ENCODE results near the gene P2RY13.
A peak's percentile ranks its signal among the peaks of the same experiment; 100 is the strongest.

P2RY13 gene

DNA sequence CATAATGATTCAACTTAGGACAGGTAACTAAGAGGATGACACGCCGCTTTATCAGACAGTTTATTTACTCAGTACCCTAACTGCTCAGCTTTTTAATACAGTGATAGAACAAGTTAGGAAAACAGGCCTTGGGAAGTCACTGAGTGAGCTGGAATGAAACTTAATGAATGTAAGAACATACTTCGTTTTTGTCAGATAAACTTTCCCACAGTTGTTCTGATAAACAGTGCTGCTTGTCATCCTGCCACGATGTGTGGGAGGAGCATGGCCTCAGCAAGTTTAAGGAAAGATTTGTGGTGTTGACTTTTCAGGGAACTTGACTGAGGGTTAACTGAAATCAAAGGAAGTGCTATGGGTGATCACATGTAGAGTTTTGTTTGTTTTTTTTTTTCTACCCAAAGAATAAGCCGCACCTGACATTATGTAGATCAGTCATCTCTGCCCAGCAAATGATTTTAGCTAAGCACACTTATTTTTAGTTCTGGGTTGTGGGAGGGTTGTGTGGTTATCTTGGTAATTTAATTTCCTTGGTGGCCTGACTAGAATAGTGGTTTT lies 45.4 kb downstream of the P2RY13 start:
- no peaks in the 10 kb centered on the region for H3K4me1 ChIP-seq (ENCODE audit: control insufficient read depth, insufficient read depth, low read depth, low read length)
- H4K8ac ChIP-seq (ENCODE audit: low read length) = no peak overlapping the region
- no peak overlapping the region for H3K4me3 ChIP-seq (ENCODE audit: insufficient read depth in 1 of 2, low read depth in 1 of 2, low read length in 2 of 2)
- no peak overlapping the region for H3K18ac ChIP-seq (ENCODE audit: low read depth in 1 of 2, low read length in 2 of 2)
- no peak overlapping the region for H4K91ac ChIP-seq (ENCODE audit: low read length)
- no peak overlapping the region for H2AK5ac ChIP-seq (ENCODE audit: low read length, severe bottlenecking)
- H3K36me3 ChIP-seq (ENCODE audit: control insufficient read depth in 1 of 2, insufficient read depth in 2 of 2, low read depth in 1 of 2, low read length in 2 of 2) = no peaks in the 10 kb centered on the region
- no peak overlapping the region for H3K27ac ChIP-seq (ENCODE audit: low read length, poor library complexity, severe bottlenecking)
- H3K79me1 ChIP-seq (replicated peaks; ENCODE audit: low read length, poor library complexity, severe bottlenecking) = no peaks in the 10 kb centered on the region
- no peak overlapping the region for H2BK12ac ChIP-seq (ENCODE audit: low read length in 2 of 2)
- no peaks in the 10 kb centered on the region for H3K9me3 ChIP-seq (ENCODE audit: control insufficient read depth, low read length)
- H3K27me3 ChIP-seq (ENCODE audit: control insufficient read depth in 1 of 2, insufficient read depth in 1 of 2, low read length in 2 of 2) = no peaks in the 10 kb centered on the region
- DNase-seq = peak; percentile 82
- WGBS = 0% methylated on average over 2 of the region's 5 CpGs
- H3K4ac ChIP-seq (ENCODE audit: low read depth in 1 of 2, low read length in 2 of 2) = no peak overlapping the region
- H2BK5ac ChIP-seq (ENCODE audit: low read depth, low read length, poor library complexity, severe bottlenecking) = no peak overlapping the region
- no peak overlapping the region for H2BK15ac ChIP-seq (ENCODE audit: low read depth, poor library complexity, severe bottlenecking)
- no peak overlapping the region for H2BK120ac ChIP-seq (ENCODE audit: low read depth, low read length)
- H3K4me2 ChIP-seq (ENCODE audit: low read length, poor library complexity, severe bottlenecking) = no peak overlapping the region
- H2AFZ ChIP-seq (ENCODE audit: low read depth, low read length) = no peak overlapping the region
- no peak overlapping the region for H3K14ac ChIP-seq (ENCODE audit: low read length in 2 of 2)
- no peak overlapping the region for H3K23ac ChIP-seq (ENCODE audit: low read length in 2 of 2)
- peak overlapping the region; percentile 20 for H3K9ac ChIP-seq (ENCODE audit: low read length)

DNA sequence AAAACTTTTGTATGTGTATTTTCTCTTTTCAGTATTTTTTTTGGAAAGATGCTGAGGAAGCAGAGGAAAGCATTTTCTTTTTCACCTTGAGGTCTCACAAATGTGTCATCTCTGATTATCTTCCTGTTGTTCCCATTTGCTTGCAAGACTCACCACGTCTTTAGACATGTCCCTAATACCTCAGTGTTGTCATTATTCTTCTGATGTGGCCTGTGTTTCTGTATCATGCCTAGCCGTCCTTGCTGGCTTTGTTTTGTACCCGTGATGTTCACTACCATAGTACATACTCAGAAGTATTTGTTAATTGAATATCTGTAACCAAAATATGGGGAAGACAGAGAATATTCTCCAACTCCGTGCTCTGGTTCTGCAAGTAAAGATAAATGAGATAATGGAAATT lies 46.0 kb downstream of the P2RY13 start:
- peak overlapping the region in 1 of 2 experiments; percentile 79 for H3K4ac ChIP-seq (ENCODE audit: low read depth in 1 of 2, low read length in 2 of 2)
- no peak overlapping the region for H3K9ac ChIP-seq (ENCODE audit: low read length)
- H3K18ac ChIP-seq (ENCODE audit: low read depth in 1 of 2, low read length in 2 of 2) = no peak overlapping the region
- H2AK5ac ChIP-seq (ENCODE audit: low read length, severe bottlenecking) = no peak overlapping the region
- H2BK120ac ChIP-seq (ENCODE audit: low read depth, low read length) = no peak overlapping the region
- H2AFZ ChIP-seq (ENCODE audit: low read depth, low read length) = no peak overlapping the region
- peaks cover 0 to 5% of the 10 kb centered on the region in 2 experiments for H3K27me3 ChIP-seq (ENCODE audit: control insufficient read depth in 1 of 2, insufficient read depth in 1 of 2, low read length in 2 of 2)
- H4K91ac ChIP-seq (ENCODE audit: low read length) = no peak overlapping the region
- H2BK5ac ChIP-seq (ENCODE audit: low read depth, low read length, poor library complexity, severe bottlenecking) = no peak overlapping the region
- H3K14ac ChIP-seq (ENCODE audit: low read length in 2 of 2) = no peak overlapping the region
- H3K4me2 ChIP-seq (ENCODE audit: low read length, poor library complexity, severe bottlenecking) = no peak overlapping the region
- H3K23ac ChIP-seq (ENCODE audit: low read length in 2 of 2) = no peak overlapping the region
- no peak overlapping the region for H3K4me3 ChIP-seq (ENCODE audit: insufficient read depth in 1 of 2, low read depth in 1 of 2, low read length in 2 of 2)
- 55% methylated on average over 1 of the region's 4 CpGs for WGBS
- H3K4me1 ChIP-seq (ENCODE audit: control insufficient read depth, insufficient read depth, low read depth, low read length) = no peaks in the 10 kb centered on the region
- no peaks in the 10 kb centered on the region for H3K9me3 ChIP-seq (ENCODE audit: control insufficient read depth, low read length)
- H4K8ac ChIP-seq (ENCODE audit: low read length) = no peak overlapping the region
- H2BK12ac ChIP-seq (ENCODE audit: low read length in 2 of 2) = no peak overlapping the region
- H3K79me1 ChIP-seq (replicated peaks; ENCODE audit: low read length, poor library complexity, severe bottlenecking) = no peaks in the 10 kb centered on the region
- DNase-seq = peak; percentile 30
- no peaks in the 10 kb centered on the region for H3K36me3 ChIP-seq (ENCODE audit: control insufficient read depth in 1 of 2, insufficient read depth in 2 of 2, low read depth in 1 of 2, low read length in 2 of 2)
- no peak overlapping the region for H3K27ac ChIP-seq (ENCODE audit: low read length, poor library complexity, severe bottlenecking)
- no peak overlapping the region for H2BK15ac ChIP-seq (ENCODE audit: low read depth, poor library complexity, severe bottlenecking)

DNA sequence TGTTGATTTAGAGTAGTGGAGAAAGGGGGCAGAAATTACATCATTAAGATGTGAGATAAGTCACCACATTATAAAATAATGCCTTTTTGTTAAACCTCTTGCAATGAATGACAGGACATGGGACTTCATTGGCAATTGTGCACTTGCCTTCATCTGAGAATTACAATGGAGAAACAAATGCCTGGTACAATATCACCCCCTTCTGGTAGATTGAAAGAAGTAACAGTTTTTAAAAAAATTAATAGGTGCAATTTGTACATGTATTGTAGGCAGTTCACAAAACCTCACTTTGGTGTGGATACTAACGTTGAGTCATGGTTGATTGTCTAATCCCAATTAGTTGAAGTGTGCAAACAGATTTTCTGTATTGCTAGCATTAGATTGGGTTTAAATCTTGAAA lies 46.4 kb downstream of the P2RY13 start:
- no peaks in the 10 kb centered on the region for H3K36me3 ChIP-seq (ENCODE audit: control insufficient read depth in 1 of 2, insufficient read depth in 2 of 2, low read depth in 1 of 2, low read length in 2 of 2)
- no peak overlapping the region for H3K18ac ChIP-seq (ENCODE audit: low read depth in 1 of 2, low read length in 2 of 2)
- H2BK15ac ChIP-seq (ENCODE audit: low read depth, poor library complexity, severe bottlenecking) = no peak overlapping the region
- no peak overlapping the region for H2BK12ac ChIP-seq (ENCODE audit: low read length in 2 of 2)
- no peak overlapping the region for H4K8ac ChIP-seq (ENCODE audit: low read length)
- 0% methylated on average over 1 of the region's 1 CpG for WGBS
- no peak overlapping the region for H3K4ac ChIP-seq (ENCODE audit: low read depth in 1 of 2, low read length in 2 of 2)
- no peak overlapping the region for H3K4me3 ChIP-seq (ENCODE audit: insufficient read depth in 1 of 2, low read depth in 1 of 2, low read length in 2 of 2)
- no peaks in the 10 kb centered on the region for H3K79me1 ChIP-seq (replicated peaks; ENCODE audit: low read length, poor library complexity, severe bottlenecking)
- H3K23ac ChIP-seq (ENCODE audit: low read length in 2 of 2) = no peak overlapping the region
- H3K27me3 ChIP-seq (ENCODE audit: control insufficient read depth in 1 of 2, insufficient read depth in 1 of 2, low read length in 2 of 2) = peaks cover 0 to 6% of the 10 kb centered on the region in 2 experiments
- DNase-seq = peak; percentile 77
- H2BK120ac ChIP-seq (ENCODE audit: low read depth, low read length) = no peak overlapping the region
- no peak overlapping the region for H3K9ac ChIP-seq (ENCODE audit: low read length)
- no peak overlapping the region for H2BK5ac ChIP-seq (ENCODE audit: low read depth, low read length, poor library complexity, severe bottlenecking)
- H3K14ac ChIP-seq (ENCODE audit: low read length in 2 of 2) = no peak overlapping the region
- no peak overlapping the region for H3K27ac ChIP-seq (ENCODE audit: low read length, poor library complexity, severe bottlenecking)
- no peak overlapping the region for H2AFZ ChIP-seq (ENCODE audit: low read depth, low read length)
- H4K91ac ChIP-seq (ENCODE audit: low read length) = no peak overlapping the region
- H3K9me3 ChIP-seq (ENCODE audit: control insufficient read depth, low read length) = no peaks in the 10 kb centered on the region
- H3K4me1 ChIP-seq (ENCODE audit: control insufficient read depth, insufficient read depth, low read depth, low read length) = no peaks in the 10 kb centered on the region
- H2AK5ac ChIP-seq (ENCODE audit: low read length, severe bottlenecking) = no peak overlapping the region
- H3K4me2 ChIP-seq (ENCODE audit: low read length, poor library complexity, severe bottlenecking) = no peak overlapping the region

DNA sequence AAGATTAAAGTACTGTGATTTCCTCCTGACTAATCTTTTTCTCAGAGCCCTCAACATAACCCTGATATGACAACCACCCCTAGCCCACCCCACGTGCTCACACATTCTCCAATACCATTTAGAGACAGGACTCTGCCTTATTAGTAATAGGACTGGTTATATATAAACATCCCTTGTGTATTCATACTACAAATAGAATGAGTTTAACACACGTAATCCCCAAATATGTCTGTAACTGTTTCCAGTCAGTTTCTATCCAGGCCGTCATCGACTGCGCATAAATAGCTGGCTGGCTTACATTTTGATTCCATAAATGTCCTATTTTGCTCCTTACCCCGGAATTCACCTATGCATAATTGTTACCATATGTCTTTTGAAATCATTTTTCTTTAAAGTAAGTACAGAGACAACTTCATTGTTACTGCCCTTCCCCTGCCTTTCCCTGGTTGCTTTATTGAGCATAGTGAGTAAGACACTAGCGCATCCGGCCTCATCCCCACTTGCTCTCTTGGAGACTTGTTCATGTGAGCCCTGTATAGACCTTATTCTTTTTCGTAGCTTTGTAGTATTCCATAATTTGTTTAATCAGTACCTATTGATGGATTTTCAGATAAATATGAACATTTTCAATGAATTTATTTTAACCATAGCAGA lies 47.6 kb downstream of the P2RY13 start:
- Histone ChIP-seq H2BK12ac (ENCODE audit: low read length in 2 of 2) (peak overlapping the region in 1 of 2 experiments; percentile 28), H3K9me3 (ENCODE audit: control insufficient read depth, low read length) (no peaks in the 10 kb centered on the region), H3K18ac (ENCODE audit: low read depth in 1 of 2, low read length in 2 of 2) (peak overlapping the region in 1 of 2 experiments; percentile 40), H3K23ac (ENCODE audit: low read length in 2 of 2) (no peak overlapping the region), H3K79me1 (replicated peaks; ENCODE audit: low read length, poor library complexity, severe bottlenecking) (no peaks in the 10 kb centered on the region), H2AK5ac (ENCODE audit: low read length, severe bottlenecking) (no peak overlapping the region), H3K14ac (ENCODE audit: low read length in 2 of 2) (no peak overlapping the region), H4K8ac (ENCODE audit: low read length) (no peak overlapping the region), H3K36me3 (ENCODE audit: control insufficient read depth in 1 of 2, insufficient read depth in 2 of 2, low read depth in 1 of 2, low read length in 2 of 2) (no peaks in the 10 kb centered on the region), H3K27ac (ENCODE audit: low read length, poor library complexity, severe bottlenecking) (no peak overlapping the region), H3K27me3 (ENCODE audit: control insufficient read depth in 1 of 2, insufficient read depth in 1 of 2, low read length in 2 of 2) (peaks cover 0 to 6% of the 10 kb centered on the region in 2 experiments), H2AFZ (ENCODE audit: low read depth, low read length) (no peak overlapping the region), H3K4ac (ENCODE audit: low read depth in 1 of 2, low read length in 2 of 2) (peak overlapping the region in 1 of 2 experiments; percentile 75), H2BK5ac (ENCODE audit: low read depth, low read length, poor library complexity, severe bottlenecking) (no peak overlapping the region), H3K4me1 (ENCODE audit: control insufficient read depth, insufficient read depth, low read depth, low read length) (no peaks in the 10 kb centered on the region), H3K4me3 (ENCODE audit: insufficient read depth in 1 of 2, low read depth in 1 of 2, low read length in 2 of 2) (no peak overlapping the region), H2BK15ac (ENCODE audit: low read depth, poor library complexity, severe bottlenecking) (no peak overlapping the region), H3K9ac (ENCODE audit: low read length) (peak overlapping the region; percentile 31), H4K91ac (ENCODE audit: low read length) (no peak overlapping the region), H2BK120ac (ENCODE audit: low read depth, low read length) (peak overlapping the region; percentile 54), H3K4me2 (ENCODE audit: low read length, poor library complexity, severe bottlenecking) (no peak overlapping the region)
- DNase-seq = peak; percentile 48
- 84% methylated on average over 4 of the region's 9 CpGs for WGBS

Data from mesenchymal stem cell (in vitro differentiated cells and primary cell).